ENCODE data around the gene PHLPP1.

GRCh38 chr18:62735387-62735786, 20.0 kb downstream of the PHLPP1 start:
- TF ChIP-seq CTCF (IDR thresholded peaks at IDR 0.05) (no peak), POLR2A (IDR thresholded peaks at IDR 0.05) (no peak)
